Caco-2 (cell line): Measurements from ENCODE around the gene LIMS2. TPM values are rescaled to one million over a fixed set of nuclear protein-coding genes. Genes with fewer than 3 reads are reported as not detected.

Experiments
- BruUV-seq: library from RNA; stranded (reverse); fragments of 400-500 nt; replicated peaks from 2 replicates; lab custom pipeline; 2021; lab: Mats Ljungman, UMichigan
- CTCF ChIA-PET: fragments of 300-600 bp; sonication (Branson Sonifier 250); formaldehyde crosslinking; loops from one replicate; lab custom pipeline; 2022; ENCODE audit warnings: antibody characterized with exemption; lab: Charles Lee
- POLR2A ChIA-PET: fragments of 300-600 bp; sonication (Branson Sonifier 250); formaldehyde crosslinking; loops from one replicate; lab custom pipeline; 2022; ENCODE audit warnings: antibody characterized with exemption; lab: Charles Lee
- DNase-seq, 2 experiments: peaks; one replicate each; pipeline versions ENCODE4 v3.0.0 to v3.0.0-alpha.2; 2020 to 2022
- H3K27me3 ChIP-seq: replicated peaks from 2 replicates; pipeline ENCODE4 v1.6.0; 2011; ENCODE audit warnings: low read length; ENCODE audit not compliant: control insufficient read depth, insufficient read depth
- H3K36me3 ChIP-seq: 2 replicates; pipeline ENCODE4 v1.5.1; 2011; ENCODE audit warnings: low read length; ENCODE audit not compliant: control insufficient read depth, insufficient read depth
- H3K4me1 ChIP-seq: fragments of 250-450 bp; sonication (Bioruptor Pico); 2 replicates; pipeline ENCODE4 v1.5.1; 2020; ENCODE audit warnings: mild to moderate bottlenecking
- H3K4me3 ChIP-seq: 2 replicates; pipeline ENCODE4 v1.5.1; 2011; ENCODE audit warnings: low read depth, mild to moderate bottlenecking, control low read depth, low read length
- H3K9me3 ChIP-seq: fragments of 250-450 bp; sonication (Bioruptor Pico); 2 replicates; pipeline ENCODE4 v1.5.1; 2020; ENCODE audit warnings: mild to moderate bottlenecking, moderate library complexity
- H3K27ac Mint-ChIP-seq: one replicate; pipeline ENCODE4 v1.8.0; 2022; ENCODE audit warnings: mixed read lengths; ENCODE audit not compliant: unreplicated experiment
- H3K27me3 Mint-ChIP-seq: one replicate; pipeline ENCODE4 v1.8.0; 2022; ENCODE audit warnings: mixed read lengths; ENCODE audit not compliant: insufficient read depth, unreplicated experiment
- H3K36me3 Mint-ChIP-seq: one replicate; pipeline ENCODE4 v1.8.0; 2022; ENCODE audit warnings: mild to moderate bottlenecking, mixed read lengths; ENCODE audit not compliant: insufficient read depth, unreplicated experiment
- H3K4me1 Mint-ChIP-seq: one replicate; pipeline ENCODE4 v1.8.0; 2022; ENCODE audit warnings: low read depth, mixed read lengths; ENCODE audit not compliant: unreplicated experiment
- H3K4me3 Mint-ChIP-seq: one replicate; pipeline ENCODE4 v1.8.0; 2022; ENCODE audit warnings: mild to moderate bottlenecking, moderate library complexity, mixed read lengths; ENCODE audit not compliant: unreplicated experiment
- H3K9me3 Mint-ChIP-seq: one replicate; pipeline ENCODE4 v1.8.0; 2022; ENCODE audit warnings: mixed read lengths; ENCODE audit not compliant: unreplicated experiment
- intact Hi-C: fragments of 100-400 bp; cut with micrococcal nuclease; formaldehyde crosslinking; loops from one replicate; pipeline ENCODE4 v1.10.0; 2022; ENCODE audit not compliant: unreplicated experiment
- total RNA-seq: library from RNA; stranded (reverse); gene quantifications from 2 replicates; pipeline ENCODE4 v1.2.3, GENCODE V29; 2022
- TF ChIP-seq, protein P1 (sequence below), 2 experiments: fragments of 200-600 bp in 1 of 2; IDR thresholded peaks; 1 replicate in 1 of 2; 2 replicates in 1 of 2; pipeline versions ENCODE4 v1.5.1 to v1.8.0; 2011 to 2022; ENCODE audit warnings: antibody characterized with exemption in 1 of 2, control low read depth in 1 of 2, inconsistent platforms in 1 of 2, low read depth in 1 of 2, low read length in 1 of 2, mild to moderate bottlenecking in 1 of 2, moderate library complexity in 1 of 2; ENCODE audit not compliant: insufficient read depth in 1 of 2, severe bottlenecking in 1 of 2, unreplicated experiment in 1 of 2

The LIMS2 gene
- total RNA-seq, 1 experiment from 2014 or later: 10.0 TPM

DNA sequence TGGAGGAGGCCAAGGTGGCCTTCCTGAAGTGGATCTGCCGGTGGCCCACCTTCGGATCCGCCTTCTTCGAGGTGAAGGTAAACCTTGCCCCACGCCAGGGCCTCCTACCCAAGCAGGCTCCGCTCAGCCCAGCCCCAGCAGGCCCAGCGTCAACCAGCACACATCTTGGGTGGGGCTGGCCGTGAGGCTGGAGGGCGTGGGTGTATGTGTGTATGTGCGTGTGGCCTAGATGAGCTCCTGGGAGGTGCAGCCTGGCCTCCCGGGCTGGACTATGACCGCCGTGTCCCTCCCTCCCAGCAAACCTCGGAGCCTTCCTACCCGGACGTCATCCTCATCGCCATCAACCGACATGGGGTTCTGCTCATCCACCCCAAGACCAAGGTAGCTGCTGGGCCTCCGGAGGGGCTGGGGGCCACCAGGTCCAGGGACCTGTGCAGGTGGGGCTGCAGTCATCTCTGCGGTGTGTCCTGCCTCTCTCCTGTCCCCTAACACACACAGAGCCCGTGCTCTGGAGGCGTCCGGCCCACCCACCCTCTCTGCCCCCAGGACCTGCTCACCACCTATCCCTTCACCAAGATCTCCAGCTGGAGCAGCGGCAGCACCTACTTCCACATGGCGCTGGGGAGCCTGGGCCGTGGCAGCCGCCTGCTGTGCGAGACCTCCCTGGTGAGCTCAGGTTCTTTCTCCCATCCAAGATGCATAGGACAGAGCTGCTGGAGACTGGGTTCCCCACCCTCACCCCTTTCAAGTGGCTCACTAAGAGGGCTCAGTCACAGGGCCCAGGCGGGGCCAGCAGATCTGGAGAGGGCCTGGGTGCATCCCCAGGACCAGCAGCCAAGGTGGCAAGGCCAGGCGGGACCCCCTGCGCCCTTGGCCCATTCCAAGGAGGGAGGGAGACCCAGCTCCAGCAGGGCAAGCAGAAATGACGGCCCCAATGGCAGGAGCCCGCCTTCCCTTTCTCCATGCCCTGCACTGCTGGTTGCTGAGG lies 38.8 kb downstream of the LIMS2 start:
- ChIA-PET POLR2A (interaction anchor here (0.6 kb wide), 1 partner anchor 368 kb away, joined by 6 read pairs; no protein-coding TSS in a partner anchor), CTCF (interaction anchor here (0.6 kb wide), 1 partner anchor 165 kb away, joined by 3 read pairs; no protein-coding TSS in a partner anchor)
- no peaks in the 10 kb centered on the region for H3K36me3 ChIP-seq
- intact Hi-C loops: no loop called here
- TF ChIP-seq, protein P1, sequence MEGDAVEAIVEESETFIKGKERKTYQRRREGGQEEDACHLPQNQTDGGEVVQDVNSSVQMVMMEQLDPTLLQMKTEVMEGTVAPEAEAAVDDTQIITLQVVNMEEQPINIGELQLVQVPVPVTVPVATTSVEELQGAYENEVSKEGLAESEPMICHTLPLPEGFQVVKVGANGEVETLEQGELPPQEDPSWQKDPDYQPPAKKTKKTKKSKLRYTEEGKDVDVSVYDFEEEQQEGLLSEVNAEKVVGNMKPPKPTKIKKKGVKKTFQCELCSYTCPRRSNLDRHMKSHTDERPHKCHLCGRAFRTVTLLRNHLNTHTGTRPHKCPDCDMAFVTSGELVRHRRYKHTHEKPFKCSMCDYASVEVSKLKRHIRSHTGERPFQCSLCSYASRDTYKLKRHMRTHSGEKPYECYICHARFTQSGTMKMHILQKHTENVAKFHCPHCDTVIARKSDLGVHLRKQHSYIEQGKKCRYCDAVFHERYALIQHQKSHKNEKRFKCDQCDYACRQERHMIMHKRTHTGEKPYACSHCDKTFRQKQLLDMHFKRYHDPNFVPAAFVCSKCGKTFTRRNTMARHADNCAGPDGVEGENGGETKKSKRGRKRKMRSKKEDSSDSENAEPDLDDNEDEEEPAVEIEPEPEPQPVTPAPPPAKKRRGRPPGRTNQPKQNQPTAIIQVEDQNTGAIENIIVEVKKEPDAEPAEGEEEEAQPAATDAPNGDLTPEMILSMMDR (IDR thresholded peaks at IDR 0.05; ENCODE audit: insufficient read depth in 1 of 2, low read depth in 1 of 2, low read length in 1 of 2, severe bottlenecking in 1 of 2, unreplicated experiment in 1 of 2): no peak
- BruUV-seq: no TSS peak
- no peak overlapping the region for H3K4me3 ChIP-seq
- peaks cover 22% of the 10 kb centered on the region for H3K4me1 ChIP-seq
- H3K27me3 ChIP-seq: no peaks in the 10 kb centered on the region
- Mint-ChIP-seq H3K9me3 (no peaks in the 10 kb centered on the region), H3K36me3 (peaks cover 5% of the 10 kb centered on the region), H3K27me3 (no peaks in the 10 kb centered on the region), H3K4me3 (no peak overlapping the region), H3K4me1 (peaks cover 6% of the 10 kb centered on the region), H3K27ac (no peak overlapping the region)
- H3K9me3 ChIP-seq: no peaks in the 10 kb centered on the region
- DNase-seq: no peak

DNA sequence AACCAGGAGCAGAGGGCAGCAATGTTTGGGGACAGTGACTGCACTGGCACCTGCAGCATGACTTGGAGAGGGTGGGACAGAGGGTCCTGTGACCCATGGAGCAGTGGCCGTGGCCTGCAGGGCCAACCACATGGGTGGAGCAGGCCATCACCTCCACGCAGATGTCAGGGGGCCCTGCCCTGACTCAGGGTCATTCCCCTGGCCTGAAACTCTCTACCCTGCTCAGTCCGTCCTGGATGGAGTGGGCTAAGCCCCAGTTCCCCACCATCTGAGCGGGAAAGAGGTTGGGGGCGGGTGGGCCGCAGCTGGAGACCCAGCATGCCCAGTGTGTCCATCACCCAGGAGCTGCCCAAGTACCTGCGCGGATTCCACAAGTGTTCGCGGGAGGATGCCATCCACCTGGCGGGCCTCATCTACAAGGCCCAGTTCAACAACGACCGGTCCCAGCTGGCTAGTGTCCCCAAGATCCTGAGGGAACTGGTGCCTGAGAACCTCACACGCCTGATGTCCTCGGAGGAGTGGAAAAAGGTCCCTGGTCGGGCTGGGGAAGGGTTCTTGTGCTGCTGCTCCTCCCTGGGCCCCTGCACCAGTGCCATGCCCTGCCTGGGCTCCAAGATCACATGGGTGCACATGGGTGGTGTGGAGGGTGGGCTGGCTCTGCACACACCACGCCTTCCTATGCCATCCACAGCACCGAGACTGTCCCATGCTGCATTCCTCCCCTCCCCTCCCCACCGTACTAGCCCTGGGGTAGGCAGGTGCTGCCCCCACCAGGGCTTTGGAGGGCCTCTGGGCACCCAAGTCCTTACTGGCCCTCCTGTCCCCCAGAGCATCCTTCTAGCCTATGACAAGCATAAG lies 39.7 kb downstream of the LIMS2 start:
- Mint-ChIP-seq H3K27ac (no peak overlapping the region), H3K36me3 (peaks cover 5% of the 10 kb centered on the region), H3K9me3 (no peaks in the 10 kb centered on the region), H3K27me3 (no peaks in the 10 kb centered on the region), H3K4me1 (peaks cover 6% of the 10 kb centered on the region), H3K4me3 (no peak overlapping the region)
- BruUV-seq: no TSS peak
- H3K4me1 ChIP-seq: peaks cover 22% of the 10 kb centered on the region
- TF ChIP-seq, protein P1 (IDR thresholded peaks at IDR 0.05; ENCODE audit: insufficient read depth in 1 of 2, low read depth in 1 of 2, low read length in 1 of 2, severe bottlenecking in 1 of 2, unreplicated experiment in 1 of 2): no peak
- no peak for DNase-seq
- CTCF ChIA-PET: no interaction called here
- H3K36me3 ChIP-seq: no peaks in the 10 kb centered on the region
- no peak overlapping the region for H3K4me3 ChIP-seq
- POLR2A ChIA-PET: no interaction called here
- intact Hi-C loops: no loop called here
- H3K27me3 ChIP-seq: no peaks in the 10 kb centered on the region
- H3K9me3 ChIP-seq: no peaks in the 10 kb centered on the region
